Pancreas (tissue), 10 donors: ENCODE results near the gene B4GAT1. TPM values are rescaled to one million over a fixed set of nuclear protein-coding genes. Genes with fewer than 3 reads are reported as not detected.

Experiments
- ATAC-seq, 4 donors: fragments of 200-7000 bp; cut with Tn5 transposase; one replicate each; pipeline versions ENCODE4 v1.8.0 to v1.9.1; 2020; ENCODE audit warnings: mild to moderate bottlenecking in 4 of 4, moderate library complexity in 4 of 4
- DNase-seq, 6 donors: peaks; one replicate each; pipeline ENCODE4 v3.0.0-alpha.2; 2020
- FAIRE-seq: peaks from 2 replicates; lab custom pipeline; 2012; peaks lifted over from hg19 to GRCh38; lab: Jason Lieb, UNC
- H3K27ac ChIP-seq, 4 donors: fragments of 200-600 bp; sonication (generic); 1 replicate in 3 of 4; 2 replicates in 1 of 4; pipeline versions ENCODE4 v1.5.0 to v1.8.0; 2020
- H3K27me3 ChIP-seq, 4 donors: fragments of 200-600 bp; one replicate each; pipeline ENCODE4 v1.8.0; 2021
- H3K36me3 ChIP-seq, 3 donors: fragments of 200-600 bp; sonication (generic) in 1 of 3; one replicate each; pipeline versions ENCODE4 v1.5.0 to v1.8.0; 2020 to 2021
- H3K4me1 ChIP-seq, 3 donors: fragments of 200-600 bp; one replicate each; pipeline ENCODE4 v1.8.0; 2021
- H3K4me3 ChIP-seq, 4 donors: fragments of 200-600 bp; sonication (generic) in 2 of 4; one replicate each; pipeline versions ENCODE4 v1.5.0 to v1.8.0; 2020 to 2021
- H3K9me3 ChIP-seq, 4 donors: fragments of 200-600 bp; one replicate each; pipeline ENCODE4 v1.8.0; 2021
- CTCF ChIP-seq, 4 donors: fragments of 200-600 bp; sonication (generic) in 3 of 4; IDR thresholded peaks; one replicate each; pipeline versions ENCODE4 v1.5.0 to v1.8.0; 2021; ENCODE audit warnings: antibody characterized with exemption in 4 of 4
- WGBS, 2 donors: extraction: QIAGEN DNeasy Blood & Tissue Kit; methylation state at CpG; one replicate each; pipeline ENCODE4 v1.1.7; 2013; 5-methylcytosine and 5-hydroxymethylcytosine counted together
- intact Hi-C, 3 donors: fragments of 100-400 bp; cut with DNase I; formaldehyde crosslinking; loops; one replicate each; pipeline versions ENCODE4 v1.11.1 to v1.14.2; 2022
- polyA plus RNA-seq, 2 donors: library from polyadenylated mRNA; stranded (reverse); fragments of 200-250 nt; gene quantifications; one replicate each; pipeline ENCODE4 v1.2.3, GENCODE V29; 2013
- total RNA-seq, 6 donors: library from RNA; stranded (reverse); fragmentation: NEBNext Ultra II Directional in 4 of 6; extraction: Animal tissue kit (Norgen Biotek cat#: 25700) in 4 of 6; gene quantifications; one replicate each; pipeline versions ENCODE4 v1.2.1 to v1.2.4, GENCODE V29; 2021 to 2023
- donor health status: healthy with polysubstance abuse.
- donor health status: DM: no; HTN: no; CAD: no; lungs with moderate emphysema.
- donor health status: DM: no; HTN: no; CAD: no.
- donor health status: control.
- donor health status: control.
- donor health status: Bipolar disorder and iron deficiency.
- donor health status: DM: yes; HTN: yes; CAD: no.
- donor health status: DM: no; HTN: no; CAD: no.
- donor health status: DM: no; HTN: no; CAD: no.
- donor health status: DM: yes; HTN: yes; CAD: no.

The B4GAT1 gene
- total and polyA plus RNA-seq, 8 donors, result 9.2 to 21.8 (median 12.0) TPM

DNA sequence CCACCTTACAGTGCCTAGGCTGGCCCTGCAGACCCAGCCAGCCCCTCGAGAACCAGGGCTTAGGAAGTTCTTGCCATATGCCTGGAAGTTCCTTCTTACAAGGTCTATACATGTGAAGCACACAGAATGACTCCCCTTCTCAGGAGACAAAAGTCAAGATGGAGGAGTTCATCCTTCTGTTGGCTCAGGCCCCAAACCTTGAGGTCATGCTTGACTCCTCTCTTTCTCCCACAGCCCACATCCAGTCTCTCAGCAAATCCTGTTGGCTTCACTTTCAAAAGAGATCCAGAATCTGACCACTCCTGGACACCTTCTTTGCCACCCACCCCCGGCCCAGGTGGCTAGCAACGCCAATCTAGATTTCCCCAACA, 28.8 kb downstream of the B4GAT1 start:
- no peaks in the 10 kb centered on the region for H3K36me3 ChIP-seq
- intact Hi-C loops, result no loop called here
- H3K27ac ChIP-seq, result no peak overlapping the region
- H3K4me1 ChIP-seq, result no peaks in the 10 kb centered on the region
- DNase-seq (no peak), ATAC-seq (no peak), FAIRE-seq (no peak)
- H3K27me3 ChIP-seq, result no peaks in the 10 kb centered on the region
- no peaks in the 10 kb centered on the region for H3K9me3 ChIP-seq
- TF ChIP-seq CTCF (IDR thresholded peaks at IDR 0.05), result no peak
- WGBS, 2 donors, result 69 to 80% methylated on average over 3 of the region's 3 CpGs
- no peak overlapping the region for H3K4me3 ChIP-seq

- H3K36me3 ChIP-seq, result no peaks in the 10 kb centered on the region
- DNase-seq (no peak), ATAC-seq (peak in 3 of 4 donors; percentile 30 to 45 (median 37)), FAIRE-seq (no peak)
- intact Hi-C loops, result no loop called here
- no peaks in the 10 kb centered on the region for H3K4me1 ChIP-seq
- no peaks in the 10 kb centered on the region for H3K9me3 ChIP-seq
- 51 to 56% methylated on average over 16 of the region's 16 CpGs for WGBS, 2 donors
- H3K4me3 ChIP-seq, result no peak overlapping the region
- H3K27me3 ChIP-seq, result no peaks in the 10 kb centered on the region
- H3K27ac ChIP-seq, result peak overlapping the region in 2 of 4 donors; percentile 5 to 37
- no peak for TF ChIP-seq CTCF (IDR thresholded peaks at IDR 0.05)
Measured at GRCh38 chr11:66317723-66318599, 29.5 kb downstream of the B4GAT1 start.

DNA sequence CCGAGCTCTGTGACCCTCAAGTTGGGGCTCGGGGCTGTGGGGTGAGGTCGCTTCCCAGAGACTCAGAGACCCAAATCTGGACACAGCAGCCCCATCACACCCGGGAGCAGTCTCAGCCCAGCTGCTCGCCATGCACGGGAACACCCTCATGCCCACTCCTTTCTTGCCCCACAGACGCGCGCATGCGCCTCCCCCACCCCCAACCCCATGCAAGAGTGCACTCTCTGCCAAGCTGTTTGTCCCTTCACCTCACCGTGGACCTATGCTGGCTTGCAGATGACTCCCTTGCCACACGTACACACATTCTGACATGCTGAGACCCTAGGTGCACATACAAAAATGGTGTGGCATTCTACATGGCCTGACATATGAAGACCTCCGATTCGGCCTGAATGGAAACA, 30.1 kb downstream of the B4GAT1 start:
- Histone ChIP-seq H3K4me1 (no peaks in the 10 kb centered on the region), H3K27me3 (no peaks in the 10 kb centered on the region), H3K9me3 (no peaks in the 10 kb centered on the region), H3K4me3 (no peak overlapping the region), H3K36me3 (no peaks in the 10 kb centered on the region), H3K27ac (peak overlapping the region in 2 of 4 donors; percentile 5 to 37)
- no peak for FAIRE-seq
- 51 to 55% methylated on average over 14 of the region's 14 CpGs for WGBS, 2 donors
- DNase-seq, result no peak
- no peak for TF ChIP-seq CTCF (IDR thresholded peaks at IDR 0.05)
- intact Hi-C loops, result no loop called here
- ATAC-seq, result no peak

- 38% methylated on average over 29 of the region's 29 CpGs; no CpG with 5 or more reads in 1 of the 2 donors for WGBS, 2 donors
- no peaks in the 10 kb centered on the region for H3K27me3 ChIP-seq
- TF ChIP-seq CTCF (IDR thresholded peaks at IDR 0.05), result no peak
- H3K4me3 ChIP-seq, result peak within 1 kb of the TSS in 2 of 4 donors; percentile 4 to 55
- no peaks in the 10 kb centered on the region for H3K36me3 ChIP-seq
- no peaks in the 10 kb centered on the region for H3K9me3 ChIP-seq
- H3K27ac ChIP-seq, result peak within 1 kb of the TSS in 2 of 4 donors; percentile 5 to 37
- H3K4me1 ChIP-seq, result no peaks in the 10 kb centered on the region
- FAIRE-seq (no peak), ATAC-seq (no peak), DNase-seq (peak in 1 of 6 donors; percentile 68)
- intact Hi-C loops, result no loop called here
Measured at GRCh38 chr11:66316849-66317251, 30.6 kb downstream of the B4GAT1 start, which contains the start of gene CD248. TSS of gene CD248 (minus strand) at chr11:66317044. CDS start at chr11:66317027, 17 bp downstream.
